Pulmonary artery endothelial cell (primary cell): ENCODE data around the gene PTH1R. TPM values are rescaled to one million over a fixed set of nuclear protein-coding genes. Genes with fewer than 3 reads are reported as not detected.
A peak's percentile ranks its signal among the peaks of the same experiment; 100 is the strongest.

ENCODE experiments used
- DNase-seq: peaks from one replicate; pipeline ENCODE4 v3.0.0-alpha.2; 2011; ENCODE audit warnings: low read depth, low spot score
- total RNA-seq: library from RNA; depleted of rRNA; stranded (reverse); fragments of >200 nt; gene quantifications from 2 replicates; pipeline ENCODE4 v1.2.3, GENCODE V29; 2014

The PTH1R gene
- 0.35 and 0.40 TPM in 2 replicates for total RNA-seq

GRCh38 chr3:46877406-46878125, at the start of gene PTH1R:
TSS of gene PTH1R (plus strand) at chr3:46877721. CDS start at chr3:46883560, 5,839 bp downstream.
- no peak for DNase-seq

GRCh38 chr3:46829699-46830208, 47.8 kb upstream of the PTH1R start:
- no peak for DNase-seq

DNA sequence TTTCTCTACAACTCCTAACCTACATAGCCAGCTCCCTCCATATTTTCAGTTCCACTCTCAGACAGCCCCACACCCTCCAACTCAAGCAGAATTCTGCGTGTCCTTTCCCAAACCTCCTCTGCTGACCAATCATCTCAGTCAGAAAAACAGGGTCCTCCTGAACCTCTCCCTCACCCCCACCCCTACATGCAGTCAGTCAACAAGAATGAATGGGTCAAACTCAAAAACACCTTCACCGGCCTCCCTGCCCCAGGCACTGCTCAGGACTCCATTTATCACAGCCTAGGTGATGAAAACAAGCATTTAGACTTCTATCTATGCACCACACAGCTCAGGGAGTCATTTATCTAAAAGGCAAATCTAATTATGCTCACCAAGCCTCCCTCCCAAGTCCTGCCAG, 46.7 kb upstream of the PTH1R start:
- no peak for DNase-seq

DNA sequence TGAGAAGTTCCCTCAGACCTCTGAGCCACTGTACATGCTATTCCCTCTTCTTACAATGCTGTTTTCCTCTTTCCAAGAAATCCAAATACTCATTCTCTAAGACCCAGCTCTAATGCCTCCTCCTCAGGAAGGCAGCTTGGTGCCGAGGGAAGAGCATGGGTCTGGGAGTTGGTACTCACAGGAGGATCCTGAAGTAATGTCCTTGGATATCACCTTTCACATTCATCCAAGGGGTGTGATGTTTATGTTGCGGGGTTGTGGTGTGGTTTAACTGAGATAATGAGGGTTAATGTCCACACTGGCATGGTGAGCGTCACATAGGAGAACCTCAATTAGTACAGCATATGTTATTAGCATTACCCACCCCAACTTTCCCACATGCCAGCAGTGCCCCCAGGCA, 46.2 kb upstream of the PTH1R start:
- DNase-seq, result no peak

DNA sequence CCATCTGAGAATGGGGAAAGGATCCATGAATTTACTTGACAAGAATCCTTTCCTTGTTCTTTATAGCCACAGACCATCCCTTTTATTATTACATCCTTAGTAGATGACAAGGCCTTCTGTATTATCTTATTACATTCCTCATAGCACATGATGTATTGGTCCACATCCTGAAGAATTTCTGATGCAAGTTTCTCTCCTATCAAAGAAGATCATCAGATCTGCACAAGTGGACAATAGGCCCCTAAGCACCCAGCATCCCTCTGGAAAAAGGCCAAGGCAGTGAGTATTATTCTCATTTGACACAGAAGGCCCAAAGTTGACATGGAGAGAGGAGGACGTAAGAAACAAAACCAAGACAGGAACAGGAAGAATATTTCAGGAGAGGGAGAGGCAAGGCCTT, 45.7 kb upstream of the PTH1R start:
- no peak for DNase-seq

DNA sequence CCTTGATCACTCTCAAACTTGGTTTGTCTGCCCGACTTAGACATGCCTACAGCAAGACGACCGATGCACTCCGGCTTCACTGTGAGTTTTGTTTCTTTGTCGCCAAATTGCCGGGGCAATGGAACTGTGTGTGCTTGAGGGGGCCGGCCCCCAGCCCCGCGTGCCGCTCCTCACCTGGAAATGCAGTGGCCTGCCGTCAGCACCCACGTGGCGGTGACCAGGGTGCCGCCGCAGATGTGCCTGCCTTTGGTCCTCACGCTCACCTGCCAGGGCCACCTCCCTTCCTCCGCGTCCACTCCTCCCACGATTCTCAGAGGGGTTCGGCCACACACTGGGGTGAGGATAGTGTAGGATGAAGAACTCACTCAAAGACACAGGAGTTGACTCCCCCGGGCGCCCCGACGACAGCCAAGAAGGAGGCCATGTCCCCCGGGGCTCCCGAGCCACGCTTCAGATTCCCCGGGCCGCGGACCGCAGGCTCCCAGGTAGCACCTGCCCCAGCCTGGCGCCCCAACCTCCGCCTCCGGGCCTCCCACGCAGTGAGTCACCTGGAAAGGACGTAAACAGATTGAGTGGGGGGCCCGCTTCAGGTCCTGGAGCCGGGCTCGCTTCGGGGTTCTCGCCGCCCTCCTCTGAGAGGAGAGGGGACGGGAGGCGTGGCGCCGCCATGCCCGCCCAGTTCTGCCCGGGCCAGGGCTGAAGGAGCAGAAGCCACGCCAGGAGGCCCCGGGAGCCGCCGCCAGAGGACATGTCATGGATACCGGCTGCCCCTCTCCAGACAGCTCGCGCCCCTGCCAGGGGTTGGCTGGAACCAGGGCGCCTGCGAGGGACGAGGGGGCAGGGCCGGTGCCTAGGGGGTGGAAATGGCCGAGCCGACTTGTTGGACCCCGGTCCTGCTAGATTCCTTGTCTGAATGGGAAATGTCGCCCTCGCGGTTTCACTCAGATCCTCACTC, 43.9 kb upstream of the PTH1R start:
- DNase-seq, result no peak

GRCh38 chr3:46835054-46835453, 42.5 kb upstream of the PTH1R start:
- DNase-seq, result no peak

GRCh38 chr3:46835491-46835890, 42.0 kb upstream of the PTH1R start:
- no peak for DNase-seq

GRCh38 chr3:46838301-46838700, 39.2 kb upstream of the PTH1R start:
- no peak for DNase-seq

DNA sequence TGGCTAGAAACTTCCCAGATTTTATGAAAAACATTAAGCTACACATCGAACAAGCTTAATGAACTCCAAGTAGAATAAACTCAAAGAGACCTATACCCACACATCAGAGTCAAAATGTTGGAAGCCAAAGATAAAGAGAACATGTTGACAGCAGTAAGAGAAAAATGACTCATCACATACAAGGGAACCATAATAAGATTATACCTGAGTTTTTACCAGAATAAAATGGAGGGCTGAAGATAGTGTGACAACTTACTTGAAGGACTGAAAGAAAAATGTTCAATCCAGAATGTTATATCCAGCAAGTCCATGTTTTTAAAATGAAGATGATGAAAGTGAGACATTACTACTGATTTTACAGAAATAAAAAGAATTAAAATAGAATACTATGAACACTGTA, 37.0 kb upstream of the PTH1R start:
- no peak for DNase-seq

DNA sequence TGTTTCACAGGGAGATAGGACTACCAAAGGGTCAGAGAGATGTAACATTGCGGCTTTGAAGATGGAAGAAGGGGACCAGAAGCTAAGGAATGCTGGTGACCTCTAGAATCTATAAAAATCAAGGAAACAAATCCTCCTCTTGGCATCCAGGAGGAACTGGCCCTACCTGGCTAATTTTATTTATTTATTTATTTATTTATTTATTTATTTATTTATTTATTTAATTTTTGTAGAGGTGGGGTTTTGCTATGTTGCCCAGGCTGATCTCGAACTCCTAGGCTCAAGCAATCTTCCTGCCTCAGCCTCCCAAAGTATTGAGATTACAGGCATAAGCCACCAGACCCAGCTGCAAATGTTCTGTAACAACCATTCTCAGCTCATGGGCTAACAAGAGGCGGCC, 34.0 kb upstream of the PTH1R start:
- no peak for DNase-seq

GRCh38 chr3:46844397-46844796, 33.1 kb upstream of the PTH1R start:
- no peak for DNase-seq

- no peak for DNase-seq
These were observed 32.6 kb upstream of the PTH1R start for GRCh38 chr3:46844881-46845312.

DNA sequence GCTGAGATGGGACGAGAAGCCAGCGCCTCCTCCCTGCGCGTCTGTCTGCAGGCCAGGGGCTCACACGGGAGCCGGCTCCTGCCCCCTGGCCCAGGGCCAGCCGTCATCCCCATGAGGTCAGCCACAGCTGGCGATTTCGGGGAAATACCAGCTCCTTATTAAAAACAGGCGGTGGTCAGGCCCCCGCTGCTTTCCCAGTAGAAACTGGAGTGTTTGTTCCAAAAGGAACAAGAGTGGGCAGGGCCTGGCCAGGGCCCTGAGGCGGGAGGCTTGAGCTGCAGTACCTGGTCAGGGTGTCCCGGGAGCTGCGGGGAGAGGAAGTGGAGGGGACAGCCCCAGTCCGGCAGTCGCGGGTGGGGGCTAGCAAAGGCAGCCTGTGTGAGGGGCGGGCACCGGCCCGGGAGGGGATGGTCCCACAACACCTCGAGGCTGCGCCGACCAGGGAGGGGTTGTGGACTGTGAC, 32.1 kb upstream of the PTH1R start:
- no peak for DNase-seq

DNA sequence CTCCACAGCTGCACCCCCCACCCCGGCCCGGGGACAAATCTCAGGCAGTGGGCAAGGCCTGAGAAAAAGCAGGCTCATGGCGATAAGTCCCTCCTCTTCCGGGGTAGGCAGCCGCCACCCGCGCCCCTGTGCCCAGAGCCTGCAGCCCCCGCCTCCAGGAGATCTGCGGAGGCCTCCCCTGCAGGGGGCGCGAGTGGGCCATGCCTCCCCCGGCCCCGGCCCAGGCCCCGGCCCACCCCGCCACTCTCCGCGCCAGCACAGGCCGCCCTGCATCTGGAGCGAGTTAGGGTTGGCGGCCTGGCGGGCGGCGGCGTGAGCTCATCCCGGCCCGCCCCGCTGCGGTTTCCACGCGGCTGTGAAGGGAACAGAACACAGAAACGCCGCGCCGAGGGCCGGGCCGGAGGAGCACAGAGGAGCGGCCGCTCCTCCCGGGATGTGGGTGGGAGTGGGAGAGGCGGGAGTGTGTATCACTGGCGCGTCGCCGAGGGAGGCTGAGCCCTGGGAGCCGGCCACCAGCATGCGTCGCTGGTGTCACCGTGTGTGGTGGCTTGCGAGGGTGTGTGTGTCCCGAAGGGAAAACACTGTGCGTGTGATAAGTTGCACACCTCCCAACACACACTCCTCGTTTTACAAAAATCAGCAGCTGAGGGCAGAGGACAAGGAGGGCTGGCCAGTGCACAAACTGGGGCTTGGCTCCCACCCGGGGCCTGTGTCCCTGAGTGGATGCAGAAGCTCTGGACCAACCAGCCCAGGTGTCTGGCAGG, 31.5 kb upstream of the PTH1R start:
- no peak for DNase-seq

- DNase-seq, result no peak
These were observed 30.6 kb upstream of the PTH1R start for GRCh38 chr3:46846624-46847542.

DNA sequence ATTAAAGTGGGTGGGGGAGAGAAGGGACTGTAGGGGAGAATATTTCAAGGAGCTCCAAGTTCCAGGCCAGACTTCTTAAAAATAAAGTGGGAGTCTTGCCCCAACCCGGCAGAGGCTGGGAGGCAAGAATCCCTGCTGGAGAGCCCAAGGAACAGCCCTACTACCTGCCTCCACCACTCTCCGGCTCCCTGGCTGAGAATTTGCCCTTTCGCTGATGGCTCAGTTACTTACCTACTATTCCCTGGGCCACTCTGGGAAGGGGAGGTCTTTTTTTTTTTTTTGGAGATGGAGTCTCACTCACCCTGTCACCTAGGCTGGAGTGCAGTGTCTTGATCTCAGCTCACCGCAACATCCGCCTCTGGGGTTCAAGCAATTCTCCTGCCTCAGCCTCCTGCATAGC, 29.8 kb upstream of the PTH1R start:
- no peak for DNase-seq

- DNase-seq, result peak; percentile 92
These were observed 29.1 kb upstream of the PTH1R start for GRCh38 chr3:46848271-46849044.

GRCh38 chr3:46849045-46849631, 28.4 kb upstream of the PTH1R start:
- DNase-seq, result no peak
